Uterus (tissue), 4 donors: Measurements from ENCODE around the gene PAX3. TPM values are rescaled to one million over a fixed set of nuclear protein-coding genes. Genes with fewer than 3 reads are reported as not detected.

Experiments
- DNase-seq, 2 donors: peaks; one replicate each; pipeline ENCODE4 v3.0.0-alpha.2; 2019 to 2020
- H3K27ac ChIP-seq, 2 donors: fragments of 200-600 bp; sonication (generic); 1 replicate in 1 of 2; 2 replicates in 1 of 2; pipeline ENCODE4 v1.5.1; 2016 to 2018
- H3K27me3 ChIP-seq, 2 donors: fragments of 200-600 bp; sonication (generic); one replicate each; pipeline ENCODE4 v1.5.1; 2018 to 2019; ENCODE audit warnings: control low read depth in 1 of 2
- H3K36me3 ChIP-seq, 2 donors: fragments of 200-600 bp; sonication (generic); one replicate each; pipeline ENCODE4 v1.5.1; 2019; ENCODE audit warnings: control low read depth in 1 of 2
- H3K4me1 ChIP-seq, 2 donors: fragments of 200-600 bp; sonication (generic); one replicate each; pipeline ENCODE4 v1.5.1; 2018 to 2019; ENCODE audit warnings: control low read depth in 1 of 2
- H3K4me3 ChIP-seq, 2 donors: fragments of 200-600 bp; sonication (generic); 1 replicate in 1 of 2; 2 replicates in 1 of 2; pipeline ENCODE4 v1.5.1; 2018 to 2019; ENCODE audit warnings: mild to moderate bottlenecking in 1 of 2
- H3K9me3 ChIP-seq, 2 donors: fragments of 200-600 bp; sonication (generic); one replicate each; pipeline ENCODE4 v1.5.1; 2019; ENCODE audit warnings: control low read depth in 1 of 2
- POLR2A ChIP-seq, 2 donors: fragments of 450-650 bp; IDR thresholded peaks; one replicate each; pipeline ENCODE4 v1.6.1; 2016; ENCODE audit warnings: antibody characterized with exemption in 2 of 2, mild to moderate bottlenecking in 1 of 2, moderate library complexity in 1 of 2
- intact Hi-C: fragments of 100-400 bp; cut with DNase I; formaldehyde crosslinking; loops from one replicate; pipeline ENCODE4 v1.15.1; 2023; ENCODE audit warnings: low total_unique reads
- total RNA-seq, 4 donors: library from RNA; depleted of rRNA in 3 of 4; stranded (reverse); fragments of >200 nt in 3 of 4; gene quantifications; one replicate each; pipeline versions ENCODE4 v1.1.0 to v1.2.4, GENCODE V29; 2014 to 2023
- TF ChIP-seq, protein P1 (sequence below), 4 experiments: fragments of 200-600 bp in 2 of 4; fragments of 450-650 bp in 2 of 4; sonication (generic) in 2 of 4; IDR thresholded peaks; one replicate each; pipeline ENCODE4 v1.5.1; 2016 to 2019; ENCODE audit warnings: antibody characterized with exemption in 4 of 4, mild to moderate bottlenecking in 2 of 4, moderate library complexity in 1 of 4
- donor health status: DM: yes; HTN: yes; CAD: no.

Gene PAX3
- total RNA-seq, 4 donors from 2014 or later: not detected

DNA sequence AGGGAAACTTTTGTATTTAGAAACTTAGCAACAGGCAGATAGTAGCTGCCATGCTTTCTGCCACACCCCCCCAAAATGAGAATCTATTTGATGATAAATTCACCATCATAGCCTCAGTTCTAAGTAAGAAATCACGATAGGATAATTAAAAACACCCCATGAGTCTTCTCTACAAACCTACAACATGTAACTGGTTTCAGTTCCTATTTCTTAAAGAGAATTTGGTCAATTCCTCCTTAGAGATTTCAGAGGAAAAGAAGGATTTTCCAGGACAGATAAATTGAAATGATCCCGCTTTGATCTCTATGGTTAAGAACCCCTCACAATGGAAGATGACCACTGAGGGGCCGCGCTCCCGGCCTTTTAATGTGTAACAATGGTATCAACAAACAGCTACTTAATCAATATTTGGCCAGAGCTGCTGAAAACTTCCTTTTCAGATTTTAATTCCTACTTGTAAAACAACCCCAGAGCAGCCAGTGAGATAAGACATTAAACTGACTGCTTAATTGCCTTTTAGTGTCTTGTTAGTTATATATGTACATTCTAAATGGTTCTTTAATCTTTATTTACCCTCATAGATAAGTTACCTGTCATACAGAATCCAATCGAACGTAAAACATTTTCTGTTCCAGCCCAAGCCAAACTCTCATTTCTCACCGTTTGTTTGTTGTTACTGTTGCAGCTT is 10.1 kb downstream of the PAX3 start:
- Histone ChIP-seq H3K4me1 (no peaks in the 10 kb centered on the region), H3K27me3 (peaks cover 11 to 80% of the 10 kb centered on the region in 2 donors), H3K27ac (no peak overlapping the region), H3K9me3 (no peaks in the 10 kb centered on the region), H3K4me3 (no peak overlapping the region), H3K36me3 (no peaks in the 10 kb centered on the region)
- TF ChIP-seq, protein P1, sequence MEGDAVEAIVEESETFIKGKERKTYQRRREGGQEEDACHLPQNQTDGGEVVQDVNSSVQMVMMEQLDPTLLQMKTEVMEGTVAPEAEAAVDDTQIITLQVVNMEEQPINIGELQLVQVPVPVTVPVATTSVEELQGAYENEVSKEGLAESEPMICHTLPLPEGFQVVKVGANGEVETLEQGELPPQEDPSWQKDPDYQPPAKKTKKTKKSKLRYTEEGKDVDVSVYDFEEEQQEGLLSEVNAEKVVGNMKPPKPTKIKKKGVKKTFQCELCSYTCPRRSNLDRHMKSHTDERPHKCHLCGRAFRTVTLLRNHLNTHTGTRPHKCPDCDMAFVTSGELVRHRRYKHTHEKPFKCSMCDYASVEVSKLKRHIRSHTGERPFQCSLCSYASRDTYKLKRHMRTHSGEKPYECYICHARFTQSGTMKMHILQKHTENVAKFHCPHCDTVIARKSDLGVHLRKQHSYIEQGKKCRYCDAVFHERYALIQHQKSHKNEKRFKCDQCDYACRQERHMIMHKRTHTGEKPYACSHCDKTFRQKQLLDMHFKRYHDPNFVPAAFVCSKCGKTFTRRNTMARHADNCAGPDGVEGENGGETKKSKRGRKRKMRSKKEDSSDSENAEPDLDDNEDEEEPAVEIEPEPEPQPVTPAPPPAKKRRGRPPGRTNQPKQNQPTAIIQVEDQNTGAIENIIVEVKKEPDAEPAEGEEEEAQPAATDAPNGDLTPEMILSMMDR (IDR thresholded peaks at IDR 0.05): no peak
- TF ChIP-seq POLR2A (IDR thresholded peaks at IDR 0.05): no peak
- no peak for DNase-seq
- intact Hi-C loops: no loop called here

DNA sequence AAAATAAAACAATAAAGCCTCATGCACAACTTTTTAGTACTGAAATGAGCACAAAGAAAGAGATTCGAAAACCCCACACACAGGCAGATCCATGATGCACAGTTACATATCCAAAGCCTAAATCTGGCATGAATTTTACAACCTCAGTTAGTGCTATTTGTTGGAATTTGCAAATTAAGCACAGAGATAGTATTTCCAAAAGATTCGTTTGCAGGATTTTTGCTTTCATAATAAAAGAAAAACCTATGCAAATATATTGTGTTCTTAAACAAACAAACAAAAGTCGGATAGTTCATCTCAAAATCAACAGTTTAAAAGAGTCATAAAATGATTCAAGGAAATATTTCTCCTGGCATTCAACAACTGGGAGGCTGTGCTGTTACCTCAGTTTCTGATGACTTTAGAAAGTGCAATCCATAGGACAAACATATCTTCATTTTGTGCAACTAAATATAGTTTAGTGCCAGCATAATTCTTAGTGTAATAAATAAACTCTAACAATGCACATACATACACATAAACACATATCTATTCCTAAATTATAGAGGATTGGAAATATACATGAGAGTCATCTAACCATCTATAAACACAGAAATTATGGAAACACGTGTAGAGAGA is 10.8 kb downstream of the PAX3 start:
- H3K36me3 ChIP-seq: no peaks in the 10 kb centered on the region
- TF ChIP-seq POLR2A (IDR thresholded peaks at IDR 0.05): no peak
- TF ChIP-seq, protein P1 (IDR thresholded peaks at IDR 0.05): no peak
- H3K4me3 ChIP-seq: no peak overlapping the region
- DNase-seq: no peak
- H3K27ac ChIP-seq: no peak overlapping the region
- intact Hi-C loops: no loop called here
- H3K4me1 ChIP-seq: no peaks in the 10 kb centered on the region
- H3K9me3 ChIP-seq: no peaks in the 10 kb centered on the region
- H3K27me3 ChIP-seq: peaks cover 11 to 76% of the 10 kb centered on the region in 2 donors

DNA sequence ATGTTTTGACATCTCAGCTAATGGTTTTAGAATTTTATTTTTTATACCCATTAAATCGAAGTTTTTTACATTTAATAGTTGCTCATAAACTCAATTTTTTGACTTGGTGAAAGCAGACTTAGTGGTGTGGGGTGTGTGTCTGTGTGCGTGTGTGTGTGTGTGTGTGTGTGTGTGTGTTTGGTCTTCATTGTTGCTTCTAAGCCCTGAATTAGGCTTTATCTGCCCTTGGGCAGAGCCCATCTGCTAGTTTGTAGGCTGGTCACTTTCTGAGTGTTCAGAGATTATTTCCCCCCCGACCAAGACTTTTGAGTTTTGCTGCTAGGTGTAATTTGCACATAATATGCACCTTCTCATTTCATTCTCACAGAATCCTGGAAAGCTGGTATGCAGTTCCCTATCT is 14.3 kb downstream of the PAX3 start:
- no peaks in the 10 kb centered on the region for H3K36me3 ChIP-seq
- no peak for DNase-seq
- no peak overlapping the region for H3K4me3 ChIP-seq
- no peak overlapping the region for H3K27ac ChIP-seq
- no peak for TF ChIP-seq POLR2A (IDR thresholded peaks at IDR 0.05)
- TF ChIP-seq, protein P1 (IDR thresholded peaks at IDR 0.05): no peak
- H3K9me3 ChIP-seq: no peaks in the 10 kb centered on the region
- intact Hi-C loops: no loop called here
- no peaks in the 10 kb centered on the region for H3K4me1 ChIP-seq
- H3K27me3 ChIP-seq: peaks cover 6 to 54% of the 10 kb centered on the region in 2 donors

DNA sequence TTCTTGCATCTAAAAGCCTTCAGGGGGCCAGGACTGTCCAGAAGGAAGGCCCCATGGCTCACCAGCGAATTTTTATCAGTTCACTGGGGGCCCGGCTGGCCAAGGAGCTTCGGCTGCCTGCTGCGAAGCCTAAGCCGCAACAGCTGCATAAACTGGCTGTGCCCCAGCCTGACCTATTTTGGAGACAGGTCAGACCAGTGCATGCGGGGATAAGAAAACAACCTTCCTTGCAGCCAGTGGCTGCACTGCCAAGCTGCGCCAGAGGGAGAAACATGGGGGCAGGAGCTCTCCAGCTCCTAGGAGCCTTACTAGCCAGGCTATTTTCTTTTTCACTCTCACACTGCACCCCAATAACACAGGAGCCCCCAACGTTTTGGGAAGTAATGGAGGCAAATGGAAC is 15.2 kb downstream of the PAX3 start:
- H3K36me3 ChIP-seq: no peaks in the 10 kb centered on the region
- DNase-seq: no peak
- H3K4me1 ChIP-seq: no peaks in the 10 kb centered on the region
- H3K27ac ChIP-seq: no peak overlapping the region
- intact Hi-C loops: no loop called here
- H3K4me3 ChIP-seq: no peak overlapping the region
- peaks cover 6 to 46% of the 10 kb centered on the region in 2 donors for H3K27me3 ChIP-seq
- TF ChIP-seq POLR2A (IDR thresholded peaks at IDR 0.05): no peak
- TF ChIP-seq, protein P1 (IDR thresholded peaks at IDR 0.05): no peak
- no peaks in the 10 kb centered on the region for H3K9me3 ChIP-seq

DNA sequence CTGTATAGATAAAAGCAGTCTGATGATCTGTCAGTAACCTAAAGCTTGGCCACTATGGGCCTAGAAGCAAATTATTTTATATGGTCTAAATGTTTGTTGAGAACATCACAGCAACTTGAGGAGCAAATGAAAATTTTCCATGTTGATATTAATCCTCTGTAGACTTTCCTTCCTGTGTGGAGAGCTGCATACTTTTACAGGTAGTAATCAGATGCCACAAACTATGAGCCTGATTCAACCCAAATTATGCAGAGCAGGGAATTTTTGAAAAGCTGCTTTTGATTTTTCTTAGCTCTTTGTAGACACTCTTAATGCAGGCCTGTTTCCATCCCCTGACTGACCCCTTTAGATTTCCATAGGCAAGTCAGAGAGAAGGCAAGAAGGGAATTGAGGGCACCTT is 17.3 kb downstream of the PAX3 start:
- no peak overlapping the region for H3K4me3 ChIP-seq
- DNase-seq: no peak
- H3K4me1 ChIP-seq: no peaks in the 10 kb centered on the region
- TF ChIP-seq, protein P1 (IDR thresholded peaks at IDR 0.05): no peak
- no peak for TF ChIP-seq POLR2A (IDR thresholded peaks at IDR 0.05)
- H3K9me3 ChIP-seq: no peaks in the 10 kb centered on the region
- intact Hi-C loops: no loop called here
- H3K27me3 ChIP-seq: peaks cover 0 to 25% of the 10 kb centered on the region in 2 donors
- no peaks in the 10 kb centered on the region for H3K36me3 ChIP-seq
- no peak overlapping the region for H3K27ac ChIP-seq
